Uterus (tissue), 4 donors: ENCODE measurements around the gene RPS18. TPM values are rescaled to one million over a fixed set of nuclear protein-coding genes. Genes with fewer than 3 reads are reported as not detected.
"Not testable (repeated sequence)": the region's sequence is repeated elsewhere in the genome, so short reads cannot be mapped to it uniquely, and the experiment has no call there.

Experiments
- DNase-seq, 2 donors: peaks; one replicate each; pipeline ENCODE4 v3.0.0-alpha.2; 2019 to 2020
- H3K27ac ChIP-seq, 2 donors: fragments of 200-600 bp; sonication (generic); 1 replicate in 1 of 2; 2 replicates in 1 of 2; pipeline ENCODE4 v1.5.1; 2016 to 2018
- H3K27me3 ChIP-seq, 2 donors: fragments of 200-600 bp; sonication (generic); one replicate each; pipeline ENCODE4 v1.5.1; 2018 to 2019; ENCODE audit warnings: control low read depth in 1 of 2
- H3K36me3 ChIP-seq, 2 donors: fragments of 200-600 bp; sonication (generic); one replicate each; pipeline ENCODE4 v1.5.1; 2019; ENCODE audit warnings: control low read depth in 1 of 2
- H3K4me1 ChIP-seq, 2 donors: fragments of 200-600 bp; sonication (generic); one replicate each; pipeline ENCODE4 v1.5.1; 2018 to 2019; ENCODE audit warnings: control low read depth in 1 of 2
- H3K4me3 ChIP-seq, 2 donors: fragments of 200-600 bp; sonication (generic); 1 replicate in 1 of 2; 2 replicates in 1 of 2; pipeline ENCODE4 v1.5.1; 2018 to 2019; ENCODE audit warnings: mild to moderate bottlenecking in 1 of 2
- H3K9me3 ChIP-seq, 2 donors: fragments of 200-600 bp; sonication (generic); one replicate each; pipeline ENCODE4 v1.5.1; 2019; ENCODE audit warnings: control low read depth in 1 of 2
- POLR2A ChIP-seq, 2 donors: fragments of 450-650 bp; IDR thresholded peaks; one replicate each; pipeline ENCODE4 v1.6.1; 2016; ENCODE audit warnings: antibody characterized with exemption in 2 of 2, mild to moderate bottlenecking in 1 of 2, moderate library complexity in 1 of 2
- intact Hi-C: fragments of 100-400 bp; cut with DNase I; formaldehyde crosslinking; loops from one replicate; pipeline ENCODE4 v1.15.1; 2023; ENCODE audit warnings: low total_unique reads
- total RNA-seq, 4 donors: library from RNA; depleted of rRNA in 3 of 4; stranded (reverse); fragments of >200 nt in 3 of 4; gene quantifications; one replicate each; pipeline versions ENCODE4 v1.1.0 to v1.2.4, GENCODE V29; 2014 to 2023
- TF ChIP-seq, protein P1 (sequence below), 4 experiments: fragments of 200-600 bp in 2 of 4; fragments of 450-650 bp in 2 of 4; sonication (generic) in 2 of 4; IDR thresholded peaks; one replicate each; pipeline ENCODE4 v1.5.1; 2016 to 2019; ENCODE audit warnings: antibody characterized with exemption in 4 of 4, mild to moderate bottlenecking in 2 of 4, moderate library complexity in 1 of 4
- donor health status: DM: yes; HTN: yes; CAD: no.

The RPS18 gene
- total RNA-seq, 4 donors from 2014 or later = 2,386 to 5,510 (median 4,061) TPM

- Histone ChIP-seq H3K27me3 (no peaks in the 10 kb centered on the region), H3K27ac (no peak overlapping the region), H3K4me3 (no peak overlapping the region), H3K9me3 (no peaks in the 10 kb centered on the region), H3K4me1 (peaks cover 0 to 5% of the 10 kb centered on the region in 2 donors), H3K36me3 (no peaks in the 10 kb centered on the region)
- intact Hi-C loops = no loop called here
- no peak for DNase-seq
- no peak for TF ChIP-seq POLR2A (IDR thresholded peaks at IDR 0.05)
- TF ChIP-seq, protein P1, sequence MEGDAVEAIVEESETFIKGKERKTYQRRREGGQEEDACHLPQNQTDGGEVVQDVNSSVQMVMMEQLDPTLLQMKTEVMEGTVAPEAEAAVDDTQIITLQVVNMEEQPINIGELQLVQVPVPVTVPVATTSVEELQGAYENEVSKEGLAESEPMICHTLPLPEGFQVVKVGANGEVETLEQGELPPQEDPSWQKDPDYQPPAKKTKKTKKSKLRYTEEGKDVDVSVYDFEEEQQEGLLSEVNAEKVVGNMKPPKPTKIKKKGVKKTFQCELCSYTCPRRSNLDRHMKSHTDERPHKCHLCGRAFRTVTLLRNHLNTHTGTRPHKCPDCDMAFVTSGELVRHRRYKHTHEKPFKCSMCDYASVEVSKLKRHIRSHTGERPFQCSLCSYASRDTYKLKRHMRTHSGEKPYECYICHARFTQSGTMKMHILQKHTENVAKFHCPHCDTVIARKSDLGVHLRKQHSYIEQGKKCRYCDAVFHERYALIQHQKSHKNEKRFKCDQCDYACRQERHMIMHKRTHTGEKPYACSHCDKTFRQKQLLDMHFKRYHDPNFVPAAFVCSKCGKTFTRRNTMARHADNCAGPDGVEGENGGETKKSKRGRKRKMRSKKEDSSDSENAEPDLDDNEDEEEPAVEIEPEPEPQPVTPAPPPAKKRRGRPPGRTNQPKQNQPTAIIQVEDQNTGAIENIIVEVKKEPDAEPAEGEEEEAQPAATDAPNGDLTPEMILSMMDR (IDR thresholded peaks at IDR 0.05) = no peak
Measured at GRCh38 chr6:33279257-33279695, 7.4 kb downstream of the RPS18 start.

DNA sequence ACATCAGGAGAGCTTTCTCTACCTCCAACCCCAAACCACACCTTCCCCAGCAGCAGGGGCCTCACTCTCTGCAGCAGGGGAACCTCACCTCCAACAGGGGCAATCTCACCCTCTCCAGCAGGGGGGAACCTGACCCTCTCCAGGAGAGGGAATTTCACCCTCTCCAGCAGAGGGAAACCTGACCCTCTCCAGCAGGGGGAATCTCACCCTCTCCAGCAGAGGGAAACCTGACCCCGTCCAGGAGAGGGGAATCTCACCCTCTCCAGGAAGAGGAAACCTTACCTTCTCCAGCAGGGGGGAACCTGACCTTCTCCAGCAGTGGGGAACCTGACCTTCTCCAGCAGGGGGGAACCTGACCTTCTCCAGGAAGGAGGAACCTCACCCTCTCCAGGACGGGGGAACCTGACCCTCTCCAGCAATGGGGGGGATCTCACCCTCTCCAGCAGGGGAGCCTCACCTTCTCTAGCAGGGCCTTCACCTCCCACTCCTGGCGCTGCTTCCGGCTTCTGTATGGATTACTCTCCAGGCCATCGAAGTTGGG, 8.2 kb downstream of the RPS18 start:
- H3K9me3 ChIP-seq = no peaks in the 10 kb centered on the region
- H3K4me3 ChIP-seq = no peak overlapping the region
- no peak overlapping the region for H3K27ac ChIP-seq
- no peaks in the 10 kb centered on the region for H3K27me3 ChIP-seq
- TF ChIP-seq, protein P1 (IDR thresholded peaks at IDR 0.05) = no peak
- no peak for TF ChIP-seq POLR2A (IDR thresholded peaks at IDR 0.05)
- intact Hi-C loops = no loop called here
- H3K4me1 ChIP-seq = peaks cover 0 to 5% of the 10 kb centered on the region in 2 donors
- H3K36me3 ChIP-seq = no peaks in the 10 kb centered on the region
- DNase-seq = no peak

DNA sequence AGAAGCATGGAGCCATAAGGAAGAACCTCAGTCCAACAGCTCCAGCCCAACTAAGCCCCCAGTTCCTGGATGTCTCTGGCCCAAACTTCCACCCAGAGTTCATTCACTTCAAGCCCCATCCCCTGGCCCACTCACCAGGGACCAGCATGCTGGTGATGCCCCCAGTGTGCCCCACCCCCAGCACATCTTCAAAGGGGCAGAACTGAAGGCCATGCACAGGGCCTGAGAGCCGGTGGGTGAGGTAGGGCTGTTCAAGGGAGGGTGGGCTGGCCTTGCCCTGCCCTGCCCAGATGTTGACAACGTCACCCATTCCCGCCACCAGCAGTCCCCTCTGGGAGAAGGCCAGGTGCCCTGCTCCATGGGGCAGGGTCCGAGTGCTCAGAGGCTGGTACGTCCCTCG, 8.7 kb downstream of the RPS18 start:
- TF ChIP-seq, protein P1 (IDR thresholded peaks at IDR 0.05) = no peak
- no peak for TF ChIP-seq POLR2A (IDR thresholded peaks at IDR 0.05)
- no peaks in the 10 kb centered on the region for H3K27me3 ChIP-seq
- no peak for DNase-seq
- no peak overlapping the region for H3K4me3 ChIP-seq
- H3K36me3 ChIP-seq = no peaks in the 10 kb centered on the region
- no peaks in the 10 kb centered on the region for H3K9me3 ChIP-seq
- H3K4me1 ChIP-seq = peaks cover 0 to 5% of the 10 kb centered on the region in 2 donors
- intact Hi-C loops = no loop called here
- H3K27ac ChIP-seq = no peak overlapping the region

GRCh38 chr6:33285214-33285613, 13.3 kb downstream of the RPS18 start:
- H3K9me3 ChIP-seq, intact Hi-C loops: not testable (repeated sequence)

DNA sequence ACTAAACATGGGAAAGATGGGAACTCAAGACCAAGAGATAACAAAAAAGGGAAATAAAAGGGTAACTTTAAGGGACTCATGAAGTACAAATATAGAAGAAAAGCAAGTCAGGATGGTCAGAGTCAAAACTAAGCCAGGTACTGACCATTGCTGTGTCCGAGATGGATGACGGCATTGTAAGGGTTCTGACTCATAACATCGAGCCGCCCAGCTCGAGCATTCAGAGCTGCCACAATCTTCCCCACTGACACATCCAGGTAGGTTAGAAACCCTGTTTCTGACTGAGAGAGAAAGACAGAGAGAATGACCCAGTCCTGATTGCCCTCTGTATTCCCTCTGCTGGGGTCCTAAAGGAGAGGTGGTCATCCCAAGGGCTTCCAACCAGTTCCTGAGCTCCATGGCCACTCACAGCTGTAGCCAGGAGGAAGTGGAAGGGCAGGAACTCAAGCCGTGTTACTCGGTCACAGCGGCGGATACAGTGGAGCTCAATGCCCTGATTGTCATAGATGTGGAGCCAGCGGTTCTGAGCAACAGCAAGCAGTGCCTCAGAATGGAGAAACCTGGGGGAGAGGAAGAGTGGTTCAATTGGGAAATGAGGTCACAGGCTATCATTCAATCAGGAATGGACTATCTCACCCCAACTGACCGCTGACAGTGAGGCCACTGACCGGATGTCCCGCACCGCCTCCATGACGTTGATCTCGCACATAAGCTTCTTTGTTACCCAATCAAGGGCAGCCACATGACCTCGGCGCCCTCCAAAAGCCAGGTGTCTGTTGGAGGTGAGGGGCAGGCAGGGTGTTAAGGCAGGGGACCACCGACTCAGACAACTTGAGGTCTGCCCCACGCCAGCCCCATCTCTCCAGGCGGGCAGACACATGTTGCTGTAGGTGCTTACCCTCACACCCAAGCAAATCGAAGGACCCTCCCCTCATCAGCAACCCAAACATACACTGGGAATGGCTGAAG, 15.4 kb downstream of the RPS18 start:
- H3K36me3 ChIP-seq = no peaks in the 10 kb centered on the region
- no peak for DNase-seq
- no peak overlapping the region for H3K4me3 ChIP-seq
- TF ChIP-seq, protein P1 (IDR thresholded peaks at IDR 0.05) = no peak
- no peak for TF ChIP-seq POLR2A (IDR thresholded peaks at IDR 0.05)
- intact Hi-C loops = no loop called here
- H3K9me3 ChIP-seq = no peaks in the 10 kb centered on the region
- peaks cover 9 to 20% of the 10 kb centered on the region in 2 donors for H3K4me1 ChIP-seq
- no peaks in the 10 kb centered on the region for H3K27me3 ChIP-seq
- H3K27ac ChIP-seq = no peak overlapping the region

More at GRCh38 chr6:33285214-33285613, 13.3 kb downstream of the RPS18 start:
- not testable (repeated sequence) for H3K27ac ChIP-seq, DNase-seq, H3K4me3 ChIP-seq, H3K27me3 ChIP-seq, H3K36me3 ChIP-seq
- H3K4me1 ChIP-seq = peaks cover 6 to 15% of the 10 kb centered on the region in 2 donors
